ENCODE results near the gene SLC26A6. TPM values are rescaled to one million over a fixed set of nuclear protein-coding genes. Genes with fewer than 3 reads are reported as not detected.

SLC26A6 gene
- polyA plus RNA-seq, 1 donor from 2014 or later: 23.6 TPM

DNA sequence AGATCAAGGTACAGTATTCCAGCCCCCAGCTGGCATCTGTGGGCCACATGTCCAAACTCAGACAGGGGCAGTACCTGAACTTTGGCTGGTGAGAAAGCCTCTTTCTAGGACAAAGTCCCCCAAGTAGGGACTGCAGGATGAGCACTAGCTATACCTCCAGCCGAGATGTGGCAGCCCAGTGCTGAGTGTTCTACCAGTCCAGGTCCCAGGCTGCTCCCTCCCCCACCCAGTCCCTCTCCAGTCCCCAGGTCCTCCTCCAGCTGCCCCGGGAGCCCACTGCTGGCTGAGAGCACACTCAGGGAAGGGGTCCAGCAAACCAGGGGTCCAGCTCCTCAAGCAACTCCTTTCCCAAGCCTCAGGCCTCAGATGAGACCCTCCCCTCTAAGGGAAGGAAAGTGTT is 1.5 kb downstream of the SLC26A6 start:
- no peaks in the 10 kb centered on the region for H3K79me2 ChIP-seq (replicated peaks; ENCODE audit: insufficient read depth, low read length)
- no peaks in the 10 kb centered on the region for H3K36me3 ChIP-seq (ENCODE audit: insufficient read depth, low read length)
- no peak overlapping the region for H3K27ac ChIP-seq (ENCODE audit: low read length)
- H3K4me3 ChIP-seq (ENCODE audit: low read length): no peak overlapping the region
- H3K27me3 ChIP-seq (ENCODE audit: insufficient read depth, low read depth, low read length): no peaks in the 10 kb centered on the region
- no peak for TF ChIP-seq MXI1 (conservative IDR thresholded peaks at IDR 0.05; ENCODE audit: poor library complexity, severe bottlenecking)
- TF ChIP-seq, protein P1, sequence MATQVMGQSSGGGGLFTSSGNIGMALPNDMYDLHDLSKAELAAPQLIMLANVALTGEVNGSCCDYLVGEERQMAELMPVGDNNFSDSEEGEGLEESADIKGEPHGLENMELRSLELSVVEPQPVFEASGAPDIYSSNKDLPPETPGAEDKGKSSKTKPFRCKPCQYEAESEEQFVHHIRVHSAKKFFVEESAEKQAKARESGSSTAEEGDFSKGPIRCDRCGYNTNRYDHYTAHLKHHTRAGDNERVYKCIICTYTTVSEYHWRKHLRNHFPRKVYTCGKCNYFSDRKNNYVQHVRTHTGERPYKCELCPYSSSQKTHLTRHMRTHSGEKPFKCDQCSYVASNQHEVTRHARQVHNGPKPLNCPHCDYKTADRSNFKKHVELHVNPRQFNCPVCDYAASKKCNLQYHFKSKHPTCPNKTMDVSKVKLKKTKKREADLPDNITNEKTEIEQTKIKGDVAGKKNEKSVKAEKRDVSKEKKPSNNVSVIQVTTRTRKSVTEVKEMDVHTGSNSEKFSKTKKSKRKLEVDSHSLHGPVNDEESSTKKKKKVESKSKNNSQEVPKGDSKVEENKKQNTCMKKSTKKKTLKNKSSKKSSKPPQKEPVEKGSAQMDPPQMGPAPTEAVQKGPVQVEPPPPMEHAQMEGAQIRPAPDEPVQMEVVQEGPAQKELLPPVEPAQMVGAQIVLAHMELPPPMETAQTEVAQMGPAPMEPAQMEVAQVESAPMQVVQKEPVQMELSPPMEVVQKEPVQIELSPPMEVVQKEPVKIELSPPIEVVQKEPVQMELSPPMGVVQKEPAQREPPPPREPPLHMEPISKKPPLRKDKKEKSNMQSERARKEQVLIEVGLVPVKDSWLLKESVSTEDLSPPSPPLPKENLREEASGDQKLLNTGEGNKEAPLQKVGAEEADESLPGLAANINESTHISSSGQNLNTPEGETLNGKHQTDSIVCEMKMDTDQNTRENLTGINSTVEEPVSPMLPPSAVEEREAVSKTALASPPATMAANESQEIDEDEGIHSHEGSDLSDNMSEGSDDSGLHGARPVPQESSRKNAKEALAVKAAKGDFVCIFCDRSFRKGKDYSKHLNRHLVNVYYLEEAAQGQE (IDR thresholded peaks at IDR 0.05; ENCODE audit: borderline replicate concordance): no peak
- no peak for TF ChIP-seq TAF1 (IDR thresholded peaks at IDR 0.05; ENCODE audit: low read depth)
- no peak for TF ChIP-seq POLR2AphosphoS5 (IDR thresholded peaks at IDR 0.05)
- TF ChIP-seq, protein P2, sequence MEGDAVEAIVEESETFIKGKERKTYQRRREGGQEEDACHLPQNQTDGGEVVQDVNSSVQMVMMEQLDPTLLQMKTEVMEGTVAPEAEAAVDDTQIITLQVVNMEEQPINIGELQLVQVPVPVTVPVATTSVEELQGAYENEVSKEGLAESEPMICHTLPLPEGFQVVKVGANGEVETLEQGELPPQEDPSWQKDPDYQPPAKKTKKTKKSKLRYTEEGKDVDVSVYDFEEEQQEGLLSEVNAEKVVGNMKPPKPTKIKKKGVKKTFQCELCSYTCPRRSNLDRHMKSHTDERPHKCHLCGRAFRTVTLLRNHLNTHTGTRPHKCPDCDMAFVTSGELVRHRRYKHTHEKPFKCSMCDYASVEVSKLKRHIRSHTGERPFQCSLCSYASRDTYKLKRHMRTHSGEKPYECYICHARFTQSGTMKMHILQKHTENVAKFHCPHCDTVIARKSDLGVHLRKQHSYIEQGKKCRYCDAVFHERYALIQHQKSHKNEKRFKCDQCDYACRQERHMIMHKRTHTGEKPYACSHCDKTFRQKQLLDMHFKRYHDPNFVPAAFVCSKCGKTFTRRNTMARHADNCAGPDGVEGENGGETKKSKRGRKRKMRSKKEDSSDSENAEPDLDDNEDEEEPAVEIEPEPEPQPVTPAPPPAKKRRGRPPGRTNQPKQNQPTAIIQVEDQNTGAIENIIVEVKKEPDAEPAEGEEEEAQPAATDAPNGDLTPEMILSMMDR (IDR thresholded peaks at IDR 0.05; ENCODE audit: poor library complexity, severe bottlenecking): no peak
- no peak for TF ChIP-seq RAD21 (conservative IDR thresholded peaks at IDR 0.05)
- no peak for TF ChIP-seq EZH2 (IDR thresholded peaks at IDR 0.05; ENCODE audit: borderline replicate concordance, insufficient read depth, low read length, poor library complexity, severe bottlenecking)
- TF ChIP-seq EP300 (conservative IDR thresholded peaks at IDR 0.05; ENCODE audit: poor library complexity, severe bottlenecking): no peak
- TF ChIP-seq SMC3 (conservative IDR thresholded peaks at IDR 0.05; ENCODE audit: poor library complexity): no peak
- H3K9ac ChIP-seq (ENCODE audit: low read length): no peak overlapping the region
- no peaks in the 10 kb centered on the region for H3K9me3 ChIP-seq (ENCODE audit: low read length)
- H2AFZ ChIP-seq (ENCODE audit: low read depth, low read length): no peak overlapping the region
- peaks cover 28% of the 10 kb centered on the region for H4K20me1 ChIP-seq (ENCODE audit: insufficient read depth)
- H3K4me2 ChIP-seq (ENCODE audit: low read length): no peak overlapping the region
- H3K9me2 ChIP-seq (ENCODE audit: insufficient read depth, low read length): no peaks in the 10 kb centered on the region
- H3F3A ChIP-seq (ENCODE audit: insufficient read depth, low read length, poor library complexity, severe bottlenecking): no peaks in the 10 kb centered on the region

DNA sequence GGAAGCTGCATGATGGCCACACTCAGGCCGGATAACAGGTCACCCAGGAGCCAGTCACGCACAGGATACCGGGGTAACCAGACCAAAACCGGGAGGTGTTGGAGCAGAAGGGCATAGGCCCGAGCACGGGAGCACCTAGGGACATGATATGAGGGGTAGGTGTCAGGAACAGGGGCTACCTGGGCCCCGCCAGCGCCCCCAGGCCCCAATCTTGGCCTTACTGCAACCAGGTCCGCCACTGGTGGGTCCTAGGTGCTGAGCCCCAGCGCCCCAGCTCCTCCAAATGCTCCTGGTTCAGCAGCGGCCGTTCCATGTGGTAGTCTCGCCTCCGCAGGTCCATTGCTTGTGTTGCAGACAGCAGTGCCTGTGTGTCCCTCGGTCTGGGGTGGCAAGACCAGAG is 2.0 kb downstream of the SLC26A6 start:
- H3K9ac ChIP-seq (ENCODE audit: low read length): no peak overlapping the region
- H3K4me2 ChIP-seq (ENCODE audit: low read length): no peak overlapping the region
- TF ChIP-seq, protein P1 (IDR thresholded peaks at IDR 0.05; ENCODE audit: borderline replicate concordance): no peak
- TF ChIP-seq SMC3 (conservative IDR thresholded peaks at IDR 0.05; ENCODE audit: poor library complexity) (no peak), MXI1 (conservative IDR thresholded peaks at IDR 0.05; ENCODE audit: poor library complexity, severe bottlenecking) (no peak), TAF1 (IDR thresholded peaks at IDR 0.05; ENCODE audit: low read depth) (no peak), POLR2AphosphoS5 (IDR thresholded peaks at IDR 0.05) (no peak), EP300 (conservative IDR thresholded peaks at IDR 0.05; ENCODE audit: poor library complexity, severe bottlenecking) (no peak), EZH2 (IDR thresholded peaks at IDR 0.05; ENCODE audit: borderline replicate concordance, insufficient read depth, low read length, poor library complexity, severe bottlenecking) (no peak), RAD21 (conservative IDR thresholded peaks at IDR 0.05) (no peak)
- TF ChIP-seq, protein P2 (IDR thresholded peaks at IDR 0.05; ENCODE audit: poor library complexity, severe bottlenecking): no peak
- H3K9me2 ChIP-seq (ENCODE audit: insufficient read depth, low read length): no peaks in the 10 kb centered on the region
- peaks cover 23% of the 10 kb centered on the region for H4K20me1 ChIP-seq (ENCODE audit: insufficient read depth)
- no peak overlapping the region for H3K27ac ChIP-seq (ENCODE audit: low read length)
- no peaks in the 10 kb centered on the region for H3K36me3 ChIP-seq (ENCODE audit: insufficient read depth, low read length)
- H3K4me3 ChIP-seq (ENCODE audit: low read length): no peak overlapping the region
- no peaks in the 10 kb centered on the region for H3K9me3 ChIP-seq (ENCODE audit: low read length)
- no peak overlapping the region for H2AFZ ChIP-seq (ENCODE audit: low read depth, low read length)
- H3K79me2 ChIP-seq (replicated peaks; ENCODE audit: insufficient read depth, low read length): no peaks in the 10 kb centered on the region
- H3F3A ChIP-seq (ENCODE audit: insufficient read depth, low read length, poor library complexity, severe bottlenecking): no peaks in the 10 kb centered on the region
- H3K27me3 ChIP-seq (ENCODE audit: insufficient read depth, low read depth, low read length): no peaks in the 10 kb centered on the region
